Fibroblast of lung (primary cell): ENCODE measurements around the gene MBD4.

Experiments
- CTCF ChIP-seq, 2 donors: IDR thresholded peaks in 1 of 2; conservative IDR thresholded peaks in 1 of 2; 1 replicate in 1 of 2; 2 replicates in 1 of 2; pipeline ENCODE4 v1.5.1; 2011 to 2012; ENCODE audit warnings: low read length in 2 of 2, control low read depth in 1 of 2, inconsistent platforms in 1 of 2, low read depth in 1 of 2, mild to moderate bottlenecking in 1 of 2
- EZH2 ChIP-seq: IDR thresholded peaks from 2 replicates; pipeline ENCODE4 v1.5.1; 2012; ENCODE audit warnings: low read length, control low read depth, mild to moderate bottlenecking; ENCODE audit errors: missing control alignments

DNA sequence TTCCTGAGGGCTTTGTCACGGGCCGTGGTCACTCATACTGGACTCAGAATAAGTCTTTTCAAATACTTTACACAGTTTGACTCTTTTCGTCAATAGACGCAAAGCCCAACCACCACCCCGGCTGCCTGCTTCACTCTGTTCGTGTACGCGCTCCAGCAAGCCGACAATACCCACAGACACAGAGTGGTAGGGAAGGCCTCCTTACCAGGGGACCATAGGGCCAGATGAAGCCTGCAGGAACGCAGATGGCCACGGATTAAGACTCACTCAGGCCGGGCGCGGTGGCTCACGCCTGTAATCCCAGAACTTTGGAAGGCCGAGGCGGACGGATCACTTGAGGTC is 41.0 kb downstream of the MBD4 start:
- no peak for TF ChIP-seq CTCF (conservative IDR thresholded peaks at IDR 0.05 in 1 of 2, IDR thresholded peaks at IDR 0.05 in 1 of 2; ENCODE audit: low read depth in 1 of 2, low read length in 2 of 2)
- TF ChIP-seq EZH2, result no peak
